Measurements from ENCODE around the gene EFCC1.
"Not testable (repeated sequence)": the region's sequence is repeated elsewhere in the genome, so short reads cannot be mapped to it uniquely, and the experiment has no call there.

The EFCC1 gene

DNA sequence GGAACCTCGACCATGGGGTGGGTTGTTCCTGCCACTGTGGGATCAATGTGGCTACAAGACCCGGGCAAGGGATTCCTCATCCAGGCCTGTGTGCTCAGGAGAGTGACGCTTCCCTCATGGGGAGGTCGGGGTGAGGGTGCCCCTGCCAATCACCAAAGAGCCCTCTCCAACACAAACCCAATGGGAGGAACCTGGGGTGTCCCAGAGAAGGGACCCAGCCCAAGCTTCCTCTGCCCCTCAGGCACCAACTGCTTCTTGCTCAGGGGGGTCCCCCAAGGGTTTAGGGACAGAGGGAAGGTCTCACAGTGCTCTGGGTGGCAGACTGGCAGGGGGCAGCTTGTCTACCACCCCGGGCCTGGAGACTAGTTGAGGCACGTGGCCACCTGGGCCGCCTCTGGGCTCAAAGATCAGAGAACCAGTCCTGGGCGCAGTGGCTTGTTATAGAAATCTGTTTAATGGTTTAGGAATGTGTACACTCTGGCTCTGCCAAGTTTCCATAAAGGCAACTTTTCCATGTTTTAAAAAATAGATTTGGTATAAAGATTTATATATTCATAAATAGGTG lies 86.1 kb downstream of the EFCC1 start:
- H3K4me3 ChIP-seq (ENCODE audit: low read depth, low read length): no peak overlapping the region
- TF ChIP-seq, protein P1, sequence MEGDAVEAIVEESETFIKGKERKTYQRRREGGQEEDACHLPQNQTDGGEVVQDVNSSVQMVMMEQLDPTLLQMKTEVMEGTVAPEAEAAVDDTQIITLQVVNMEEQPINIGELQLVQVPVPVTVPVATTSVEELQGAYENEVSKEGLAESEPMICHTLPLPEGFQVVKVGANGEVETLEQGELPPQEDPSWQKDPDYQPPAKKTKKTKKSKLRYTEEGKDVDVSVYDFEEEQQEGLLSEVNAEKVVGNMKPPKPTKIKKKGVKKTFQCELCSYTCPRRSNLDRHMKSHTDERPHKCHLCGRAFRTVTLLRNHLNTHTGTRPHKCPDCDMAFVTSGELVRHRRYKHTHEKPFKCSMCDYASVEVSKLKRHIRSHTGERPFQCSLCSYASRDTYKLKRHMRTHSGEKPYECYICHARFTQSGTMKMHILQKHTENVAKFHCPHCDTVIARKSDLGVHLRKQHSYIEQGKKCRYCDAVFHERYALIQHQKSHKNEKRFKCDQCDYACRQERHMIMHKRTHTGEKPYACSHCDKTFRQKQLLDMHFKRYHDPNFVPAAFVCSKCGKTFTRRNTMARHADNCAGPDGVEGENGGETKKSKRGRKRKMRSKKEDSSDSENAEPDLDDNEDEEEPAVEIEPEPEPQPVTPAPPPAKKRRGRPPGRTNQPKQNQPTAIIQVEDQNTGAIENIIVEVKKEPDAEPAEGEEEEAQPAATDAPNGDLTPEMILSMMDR (IDR thresholded peaks at IDR 0.05; ENCODE audit: low read depth, low read length): no peak

GRCh38 chr3:129087904-129088303 lies 86.8 kb downstream of the EFCC1 start:
- H3K4me3 ChIP-seq (ENCODE audit: low read depth, low read length): not testable (repeated sequence)

GRCh38 chr3:129088312-129088711 lies 87.2 kb downstream of the EFCC1 start:
- H3K4me3 ChIP-seq (ENCODE audit: low read depth, low read length): not testable (repeated sequence)

Data from WI38 (cell line).